ENCODE data around the gene HSPA1B. TPM values are rescaled to one million over a fixed set of nuclear protein-coding genes. Genes with fewer than 3 reads are reported as not detected.
A peak's percentile ranks its signal among the peaks of the same experiment; 100 is the strongest.
"Not testable (repeated sequence)": the region's sequence is repeated elsewhere in the genome, so short reads cannot be mapped to it uniquely, and the experiment has no call there.

The HSPA1B gene
- total RNA-seq, 2 experiments from 2014 or later: 44.0 to 47.2 TPM

- POLR2A ChIA-PET; H3K36me3 Mint-ChIP-seq (ENCODE audit: low read depth); H3K27me3 Mint-ChIP-seq; H3K4me1 Mint-ChIP-seq; H3K9me3 Mint-ChIP-seq; H3K4me3 Mint-ChIP-seq; H3K27ac Mint-ChIP-seq; DNase-seq: not testable (repeated sequence)
- CTCF ChIA-PET: interaction anchor here (0.6 to 1.3 kb wide), 3 partner anchors 13 to 112 kb away, joined by 3 read pairs; no protein-coding TSS in a partner anchor
Observed at GRCh38 chr6:31851980-31852718, 24.6 kb downstream of the HSPA1B start.

GRCh38 chr6:31857774-31858173 is 30.2 kb downstream of the HSPA1B start:
- H3K9me3 Mint-ChIP-seq; POLR2A ChIA-PET; DNase-seq; H3K27ac Mint-ChIP-seq; H3K36me3 Mint-ChIP-seq (ENCODE audit: low read depth); H3K27me3 Mint-ChIP-seq; H3K4me3 Mint-ChIP-seq: not testable (repeated sequence)
- H3K4me1 Mint-ChIP-seq: peaks cover 14% of the 10 kb centered on the region
- CTCF ChIA-PET: interaction anchor here (0.6 to 1.1 kb wide), 5 partner anchors 17 to 311 kb away, joined by 3 to 4 read pairs (median 3); partner anchors contain the start of gene BAG6

- CTCF ChIA-PET: interaction anchor here (0.6 kb wide), 1 partner anchor 648 kb away, joined by 3 read pairs; no protein-coding TSS in a partner anchor
- Mint-ChIP-seq H3K36me3 (ENCODE audit: low read depth) (peaks cover 4% of the 10 kb centered on the region), H3K27me3 (no peaks in the 10 kb centered on the region), H3K4me1 (peaks cover 17% of the 10 kb centered on the region), H3K27ac (no peak overlapping the region), H3K9me3 (no peaks in the 10 kb centered on the region), H3K4me3 (no peak overlapping the region)
- no peak for DNase-seq
- POLR2A ChIA-PET: no interaction called here
Observed at GRCh38 chr6:31858707-31859106, 31.2 kb downstream of the HSPA1B start.

- no peak for DNase-seq
- POLR2A ChIA-PET: no interaction called here
- no peak overlapping the region for H3K4me3 Mint-ChIP-seq
- H3K4me1 Mint-ChIP-seq: peaks cover 26% of the 10 kb centered on the region
- peaks cover 4% of the 10 kb centered on the region for H3K36me3 Mint-ChIP-seq (ENCODE audit: low read depth)
- H3K9me3 Mint-ChIP-seq: no peaks in the 10 kb centered on the region
- no peak overlapping the region for H3K27ac Mint-ChIP-seq
- CTCF ChIA-PET: no interaction called here
- H3K27me3 Mint-ChIP-seq: no peaks in the 10 kb centered on the region
Observed at GRCh38 chr6:31859923-31860322, 32.4 kb downstream of the HSPA1B start.

DNA sequence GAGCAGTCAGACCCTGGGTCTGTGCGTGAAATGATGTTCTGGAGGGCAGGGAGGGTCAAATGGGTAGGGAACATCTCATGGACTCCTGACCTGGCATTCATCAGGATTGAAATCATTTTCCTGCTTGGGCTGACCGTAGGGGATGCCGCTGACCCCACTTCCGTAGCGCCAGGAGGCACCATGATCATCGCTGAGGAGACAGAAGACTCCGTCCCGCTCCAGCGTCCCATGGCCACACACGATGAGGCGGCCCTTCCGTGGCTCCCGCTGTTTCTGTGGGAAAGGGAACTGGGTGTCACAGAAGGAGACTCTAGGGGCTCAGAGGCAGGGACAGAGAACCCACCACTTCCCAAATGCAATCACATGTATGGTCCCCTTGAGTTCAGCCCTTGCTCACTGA is 32.8 kb downstream of the HSPA1B start:
- peaks cover 4% of the 10 kb centered on the region for H3K36me3 Mint-ChIP-seq (ENCODE audit: low read depth)

GRCh38 chr6:31861150-31861549 is 33.6 kb downstream of the HSPA1B start:
- Mint-ChIP-seq H3K27ac (no peak overlapping the region), H3K9me3 (no peaks in the 10 kb centered on the region), H3K4me3 (peak overlapping the region; percentile 85), H3K36me3 (ENCODE audit: low read depth) (peaks cover 4% of the 10 kb centered on the region), H3K4me1 (peaks cover 27% of the 10 kb centered on the region), H3K27me3 (no peaks in the 10 kb centered on the region)
- ChIA-PET CTCF (no interaction called here), POLR2A (no interaction called here)
- DNase-seq: no peak

More for the DNA sequence above, 32.8 kb downstream of the HSPA1B start:
- Mint-ChIP-seq H3K4me1 (peaks cover 27% of the 10 kb centered on the region), H3K4me3 (no peak overlapping the region), H3K27me3 (no peaks in the 10 kb centered on the region), H3K27ac (no peak overlapping the region), H3K9me3 (no peaks in the 10 kb centered on the region)
- ChIA-PET CTCF (no interaction called here), POLR2A (no interaction called here)
- DNase-seq: no peak

DNA sequence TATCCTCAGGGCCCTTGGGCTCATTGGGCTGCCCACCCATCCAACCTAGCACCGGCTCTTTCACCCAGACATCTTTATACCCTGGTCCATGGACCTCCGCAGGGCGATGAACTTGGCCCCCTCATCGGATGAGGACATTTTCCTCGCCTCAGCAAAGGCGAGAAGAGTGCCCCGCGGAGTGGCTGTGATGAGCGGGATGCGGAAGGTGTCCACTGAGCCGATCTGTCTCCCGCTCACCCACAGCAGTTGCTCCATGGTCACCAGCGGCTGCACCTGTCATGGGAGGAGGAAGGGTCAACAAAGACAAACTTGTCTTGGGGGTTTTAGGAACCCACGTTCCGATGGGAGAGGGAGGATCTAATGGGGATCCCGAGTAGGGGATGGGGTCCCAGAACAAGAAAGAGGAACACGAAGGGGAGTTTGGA is 34.4 kb downstream of the HSPA1B start:
- Mint-ChIP-seq H3K4me3 (peak overlapping the region; percentile 85), H3K36me3 (ENCODE audit: low read depth) (peaks cover 4% of the 10 kb centered on the region), H3K4me1 (peaks cover 27% of the 10 kb centered on the region), H3K27me3 (no peaks in the 10 kb centered on the region), H3K9me3 (no peaks in the 10 kb centered on the region), H3K27ac (peak overlapping the region; percentile 91)
- ChIA-PET CTCF (interaction anchor here (0.7 to 1.4 kb wide), 3 partner anchors 13 to 320 kb away, joined by 3 to 5 read pairs (median 3); partner anchors contain the start of gene DDAH2), POLR2A (no interaction called here)
- no peak for DNase-seq

GRCh38 chr6:31862344-31863235 is 35.1 kb downstream of the HSPA1B start, which contains the start of gene NEU1:
NEU1 (minus strand) TSS chr6:31862821; CDS start chr6:31862776, 45 bp downstream.
- Mint-ChIP-seq H3K27ac (peak within 1 kb of the TSS; percentile 91), H3K27me3 (no peaks in the 10 kb centered on the region), H3K4me1 (peaks cover 27% of the 10 kb centered on the region), H3K4me3 (peak within 1 kb of the TSS; percentile 85), H3K9me3 (no peaks in the 10 kb centered on the region), H3K36me3 (ENCODE audit: low read depth) (peaks cover 4% of the 10 kb centered on the region)
- POLR2A ChIA-PET: interaction anchor here (0.5 to 1.0 kb wide), 4 partner anchors 75 to 200 kb away, joined by 3 to 14 read pairs (median 4); no protein-coding TSS in a partner anchor
- DNase-seq: peak; percentile 100
- CTCF ChIA-PET: interaction anchor here (0.7 to 1.9 kb wide), 9 partner anchors 13 to 320 kb away, joined by 3 to 8 read pairs (median 3); partner anchors contain the start of genes DDAH2 and EHMT2

DNA sequence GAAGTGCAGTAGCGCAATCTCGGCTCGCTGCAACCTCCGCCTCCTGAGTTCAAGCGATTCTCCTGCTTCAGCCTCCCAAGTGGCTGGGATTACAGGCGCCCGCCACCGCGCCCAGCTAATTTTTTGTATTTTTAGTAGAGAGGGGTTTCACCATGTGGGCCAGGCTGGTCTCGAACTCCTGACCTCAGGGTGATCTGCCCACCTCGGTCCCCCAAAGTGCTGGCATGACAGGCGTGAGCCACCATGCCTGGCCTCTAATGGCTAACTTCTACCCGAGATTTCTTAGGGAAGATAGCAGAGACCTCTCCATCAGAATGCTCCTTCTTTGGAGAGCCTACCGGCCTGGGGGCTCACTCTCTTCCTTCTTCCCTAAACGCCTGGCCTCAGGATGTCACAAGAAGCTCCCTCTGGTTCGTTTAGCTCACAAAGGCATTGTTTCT is 36.6 kb downstream of the HSPA1B start:
- H3K36me3 Mint-ChIP-seq (ENCODE audit: low read depth); H3K9me3 Mint-ChIP-seq; DNase-seq; H3K27me3 Mint-ChIP-seq; POLR2A ChIA-PET: not testable (repeated sequence)
- peak overlapping the region; percentile 85 for H3K4me3 Mint-ChIP-seq
- CTCF ChIA-PET: interaction anchor here (0.6 to 2.0 kb wide), 8 partner anchors 16 to 226 kb away, joined by 3 to 8 read pairs (median 3); partner anchors contain the start of gene CLIC1
- H3K27ac Mint-ChIP-seq: peak overlapping the region; percentile 91
- H3K4me1 Mint-ChIP-seq: peaks cover 27% of the 10 kb centered on the region

DNA sequence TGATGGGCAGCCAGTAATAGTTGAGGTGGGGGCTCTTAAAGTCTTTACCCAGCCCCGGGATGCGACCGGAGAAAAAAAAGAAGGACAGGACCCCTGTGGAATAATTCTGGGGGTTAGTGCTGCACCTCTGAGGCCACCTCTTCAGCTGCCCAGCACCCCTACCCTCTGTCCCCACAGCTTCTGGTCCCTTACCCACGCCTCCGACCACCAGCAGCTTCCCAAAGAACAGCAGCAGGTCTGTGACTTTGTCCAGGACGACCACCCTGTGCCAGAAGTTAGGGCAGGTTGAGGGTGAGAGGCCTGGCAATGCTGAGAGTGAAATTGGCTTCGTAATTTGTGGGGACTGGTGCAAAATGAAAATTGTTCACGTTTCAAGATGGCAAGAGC is 37.3 kb downstream of the HSPA1B start:
- ChIA-PET CTCF (interaction anchor here (0.9 to 2.0 kb wide), 3 partner anchors 15 to 29 kb away, joined by 3 to 7 read pairs (median 3); no protein-coding TSS in a partner anchor), POLR2A (no interaction called here)
- H3K27me3 Mint-ChIP-seq: no peaks in the 10 kb centered on the region
- H3K9me3 Mint-ChIP-seq: no peaks in the 10 kb centered on the region
- H3K36me3 Mint-ChIP-seq (ENCODE audit: low read depth): no peaks in the 10 kb centered on the region
- peak overlapping the region; percentile 85 for H3K4me3 Mint-ChIP-seq
- no peak overlapping the region for H3K27ac Mint-ChIP-seq
- DNase-seq: no peak
- peaks cover 27% of the 10 kb centered on the region for H3K4me1 Mint-ChIP-seq

DNA sequence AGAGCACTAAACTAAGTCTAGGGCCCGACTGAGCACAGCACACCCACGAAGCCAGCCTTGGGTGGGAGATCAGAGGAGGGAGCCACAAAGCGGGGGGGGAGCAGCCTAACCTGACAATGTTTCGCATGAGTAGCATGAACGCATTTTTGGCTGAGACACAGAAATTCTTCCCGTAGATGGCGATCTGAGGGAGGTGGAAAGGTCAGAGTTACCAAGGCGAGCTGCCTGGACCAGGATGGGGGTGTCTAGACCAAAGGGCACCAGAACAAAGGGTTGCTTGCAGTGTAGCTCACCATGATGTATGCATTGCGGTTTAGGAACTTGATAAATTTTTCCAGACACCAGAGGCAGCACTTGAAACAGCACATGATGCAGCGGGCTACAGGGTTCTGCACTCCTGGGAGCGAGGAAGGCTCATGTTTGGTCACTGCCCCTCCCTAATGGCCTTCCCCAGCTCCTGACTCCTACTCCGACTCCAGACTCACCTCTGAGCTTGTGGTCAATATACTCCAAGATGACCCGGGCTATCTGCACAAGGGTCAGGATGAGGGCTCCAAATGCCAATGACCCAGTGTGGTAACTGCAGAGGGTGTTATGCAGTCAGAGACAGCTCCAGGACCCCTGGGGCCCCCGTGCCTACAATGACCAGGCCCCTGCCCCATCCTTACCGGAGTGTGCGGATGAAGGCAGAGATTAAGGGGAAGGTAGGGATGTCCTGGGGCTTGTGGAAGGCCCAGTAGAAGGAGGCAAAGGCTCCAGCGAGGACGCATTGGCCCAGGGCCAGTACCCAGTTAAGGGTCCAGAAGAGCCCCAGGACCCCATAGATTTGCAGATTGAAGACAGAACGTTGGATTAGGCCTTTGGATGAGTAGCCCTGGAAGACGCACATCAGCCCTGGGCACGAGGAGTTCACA is 37.9 kb downstream of the HSPA1B start:
- H3K4me1 Mint-ChIP-seq: peaks cover 27% of the 10 kb centered on the region
- H3K36me3 Mint-ChIP-seq (ENCODE audit: low read depth): no peaks in the 10 kb centered on the region
- no peaks in the 10 kb centered on the region for H3K27me3 Mint-ChIP-seq
- ChIA-PET POLR2A (no interaction called here), CTCF (interaction anchor here (0.7 to 2.0 kb wide), 3 partner anchors 11 to 179 kb away, joined by 3 to 7 read pairs (median 4); no protein-coding TSS in a partner anchor)
- H3K4me3 Mint-ChIP-seq: peak overlapping the region; percentile 45
- peak overlapping the region; percentile 59 for H3K27ac Mint-ChIP-seq
- H3K9me3 Mint-ChIP-seq: no peaks in the 10 kb centered on the region
- no peak for DNase-seq

GRCh38 chr6:31868658-31868971 is 41.1 kb downstream of the HSPA1B start:
- H3K36me3 Mint-ChIP-seq (ENCODE audit: low read depth); H3K9me3 Mint-ChIP-seq; H3K4me3 Mint-ChIP-seq; DNase-seq; H3K27me3 Mint-ChIP-seq; POLR2A ChIA-PET; H3K27ac Mint-ChIP-seq: not testable (repeated sequence)
- peaks cover 19% of the 10 kb centered on the region for H3K4me1 Mint-ChIP-seq
- CTCF ChIA-PET: interaction anchor here (0.6 to 1.0 kb wide), 3 partner anchors 12 to 61 kb away, joined by 5 to 7 read pairs (median 5); partner anchors contain the start of gene HSPA1B
